GM21619 (cell line): ENCODE data around the gene SLTM.
A peak's percentile ranks its signal among the peaks of the same experiment; 100 is the strongest.
"Not testable (repeated sequence)": the region's sequence is repeated elsewhere in the genome, so short reads cannot be mapped to it uniquely, and the experiment has no call there.

Experiments used
- ATAC-seq: cut with Tn5 transposase; IDR thresholded peaks from one replicate; pipeline ENCODE4 v1.9.1; 2021; ENCODE audit not compliant: unreplicated experiment

SLTM gene

GRCh38 chr15:58929891-58930416, 3.5 kb downstream of the SLTM start:
- ATAC-seq: no peak

GRCh38 chr15:58926823-58927222, 6.7 kb downstream of the SLTM start:
- ATAC-seq: no peak

GRCh38 chr15:58924327-58924726, 9.2 kb downstream of the SLTM start:
- ATAC-seq: no peak

DNA sequence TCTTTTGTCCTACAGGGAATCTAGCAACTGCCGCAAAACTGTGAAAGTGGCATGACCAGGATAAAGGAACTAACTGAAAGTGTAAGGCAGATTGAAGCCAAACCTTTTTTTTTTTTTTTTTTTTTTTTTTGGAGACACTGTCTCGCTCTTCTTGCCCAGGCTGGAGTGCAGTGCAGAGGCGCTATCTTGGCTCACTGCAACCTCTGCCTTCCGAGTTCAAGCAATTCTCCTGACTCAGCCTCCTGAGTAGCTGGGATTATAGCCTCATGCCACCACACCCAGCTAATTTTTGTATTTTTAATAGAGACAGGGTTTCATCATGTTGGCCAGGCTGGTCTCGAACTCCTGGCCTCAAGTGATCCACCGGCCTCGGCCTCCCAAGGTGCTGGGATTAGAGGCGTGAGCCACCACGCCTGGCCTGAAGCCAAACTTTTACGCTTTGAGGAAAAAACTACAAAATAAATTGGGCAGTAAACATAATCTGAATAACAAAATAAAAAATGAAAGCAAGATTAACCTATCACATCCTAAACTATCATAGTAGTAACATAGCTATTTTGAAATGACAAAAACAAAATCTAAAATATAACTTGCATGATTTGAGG, 9.7 kb downstream of the SLTM start:
- ATAC-seq: no peak

GRCh38 chr15:58923284-58923683, 10.2 kb downstream of the SLTM start:
- no peak for ATAC-seq

GRCh38 chr15:58921267-58921790, 12.2 kb downstream of the SLTM start:
- no peak for ATAC-seq

DNA sequence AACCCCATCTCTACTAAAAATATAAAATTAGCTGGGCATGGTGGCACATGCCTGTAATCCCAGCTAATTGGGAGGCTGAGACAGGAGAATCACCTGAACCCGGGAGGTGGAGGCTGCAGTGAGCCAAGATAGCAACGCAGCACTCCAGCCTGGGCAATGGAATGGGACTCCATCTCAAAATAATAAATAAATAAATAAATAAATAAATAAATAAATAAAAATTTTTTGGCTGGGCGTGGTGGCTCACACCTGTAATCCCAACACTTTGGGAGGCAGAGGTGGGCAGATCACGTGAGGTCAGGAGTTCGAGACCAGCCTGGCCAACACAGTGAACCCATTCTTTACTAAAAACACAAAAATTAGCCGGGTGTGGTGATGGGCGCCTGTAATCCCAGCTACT, 13.0 kb downstream of the SLTM start:
- ATAC-seq: not testable (repeated sequence)

- ATAC-seq: no peak
Observed at GRCh38 chr15:58919232-58919631, 14.2 kb downstream of the SLTM start.

DNA sequence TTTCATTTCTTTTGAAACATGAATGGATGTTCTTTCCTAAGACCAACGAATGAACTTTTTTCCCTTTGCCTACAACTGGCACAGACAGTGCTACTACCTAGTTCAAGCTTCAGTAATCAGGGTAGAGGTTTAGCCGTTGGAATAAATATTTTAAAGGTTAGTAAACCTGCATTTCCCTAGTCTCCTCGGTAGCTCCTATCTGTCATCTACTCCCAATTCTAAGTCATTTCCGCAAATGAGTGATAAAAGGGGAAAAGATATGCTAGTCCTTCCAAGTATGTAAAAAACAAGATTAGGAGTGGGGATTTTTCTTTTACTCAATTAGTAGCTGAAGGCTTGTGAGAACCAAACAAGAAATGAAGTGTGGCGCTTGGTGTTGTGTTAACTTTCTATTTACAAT, 15.2 kb downstream of the SLTM start:
- ATAC-seq: no peak

DNA sequence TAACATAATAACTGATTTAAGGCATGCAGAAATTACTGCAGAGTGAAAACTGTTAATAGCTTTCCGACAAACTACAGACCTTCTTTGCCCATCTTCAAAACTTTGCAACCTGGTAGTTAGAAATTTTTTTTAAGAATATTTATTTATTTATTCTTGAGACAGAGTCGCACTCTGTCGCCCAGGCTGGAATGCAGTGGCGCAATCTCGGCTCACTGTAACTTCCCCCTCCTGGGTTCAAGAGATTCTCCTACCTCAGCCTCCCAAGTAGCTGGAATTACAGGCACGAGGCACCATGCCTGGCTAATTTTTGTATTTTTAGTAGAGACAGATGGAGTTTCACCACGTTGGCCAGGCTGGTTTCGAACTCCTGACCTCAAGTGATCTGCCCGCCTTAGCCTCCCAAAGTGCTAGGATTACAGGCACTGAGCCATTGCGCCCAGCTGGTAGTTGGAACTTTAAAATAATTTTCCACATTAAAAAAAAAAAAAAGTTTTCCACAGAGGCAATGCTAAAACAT, 15.8 kb downstream of the SLTM start:
- not testable (repeated sequence) for ATAC-seq

GRCh38 chr15:58916962-58917361, 16.5 kb downstream of the SLTM start:
- ATAC-seq: no peak

- no peak for ATAC-seq
Observed at GRCh38 chr15:58910456-58910855, 23.0 kb downstream of the SLTM start.

GRCh38 chr15:58909616-58910015, 23.9 kb downstream of the SLTM start:
- no peak for ATAC-seq

GRCh38 chr15:58908550-58909309, 24.7 kb downstream of the SLTM start:
- no peak for ATAC-seq

DNA sequence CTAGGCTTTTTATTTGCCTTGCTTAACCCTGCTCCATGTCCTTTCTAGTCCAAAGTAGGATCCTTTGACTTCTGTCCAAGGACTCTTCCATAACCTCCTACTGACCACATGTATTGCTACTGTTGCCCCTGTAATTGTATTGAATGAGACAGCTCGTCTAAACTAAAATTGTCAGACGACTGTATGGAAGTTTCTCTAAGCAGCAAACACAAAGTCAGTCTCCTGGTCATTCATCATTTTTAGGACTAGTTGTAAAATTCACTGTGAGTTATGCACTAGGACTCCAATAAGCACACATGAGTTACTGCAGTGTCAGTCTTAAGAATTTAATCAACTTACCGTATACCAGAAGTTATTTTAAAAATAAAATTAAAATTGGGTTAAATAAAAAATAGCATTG, 32.8 kb downstream of the SLTM start:
- no peak for ATAC-seq

DNA sequence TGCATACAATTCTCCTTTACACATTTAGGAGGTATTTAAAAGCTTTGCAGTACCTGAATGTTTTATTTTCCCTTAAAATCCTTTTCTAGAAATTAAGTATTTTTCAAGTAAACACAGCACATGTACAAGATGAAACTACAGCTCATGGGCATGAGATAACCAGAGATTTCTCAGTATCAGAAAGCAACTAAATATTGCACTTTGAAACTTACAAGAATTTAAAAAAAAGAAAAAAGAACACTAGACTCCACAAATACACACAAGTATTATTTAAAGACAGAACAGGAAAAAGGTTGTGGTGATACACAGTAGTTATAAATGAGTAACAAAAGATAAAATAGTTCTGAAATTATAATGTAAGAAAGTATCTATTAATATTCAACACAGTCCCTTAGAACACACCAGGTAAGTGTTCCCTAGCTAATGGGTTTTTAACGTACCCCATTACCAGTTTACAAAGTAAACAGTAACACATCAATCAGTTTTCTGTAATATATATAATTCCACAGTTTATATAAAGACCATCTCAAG, 35.3 kb downstream of the SLTM start:
- no peak for ATAC-seq

DNA sequence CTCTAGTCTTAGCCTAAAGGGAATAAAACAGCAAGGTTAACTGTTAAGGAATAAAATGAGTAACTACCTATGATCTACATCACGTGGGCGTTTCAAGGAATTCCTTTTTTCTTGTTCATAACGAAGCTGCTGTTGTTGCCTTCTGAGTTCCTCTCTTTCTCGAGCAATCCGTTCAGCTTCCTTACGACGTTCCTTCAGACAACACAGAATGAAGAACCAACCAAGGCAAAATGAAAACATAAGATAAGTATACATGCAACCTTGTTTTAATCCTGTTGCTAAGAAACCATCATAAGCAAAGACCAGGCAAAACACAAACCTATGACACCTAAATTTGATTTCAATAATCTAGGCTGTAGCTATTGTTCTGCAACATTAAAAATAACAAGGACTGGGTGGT, 44.1 kb downstream of the SLTM start:
- no peak for ATAC-seq

- no peak for ATAC-seq
Observed at GRCh38 chr15:58886921-58887320, 46.6 kb downstream of the SLTM start.

- not testable (repeated sequence) for ATAC-seq
Observed at GRCh38 chr15:58883926-58884325, 49.6 kb downstream of the SLTM start.

DNA sequence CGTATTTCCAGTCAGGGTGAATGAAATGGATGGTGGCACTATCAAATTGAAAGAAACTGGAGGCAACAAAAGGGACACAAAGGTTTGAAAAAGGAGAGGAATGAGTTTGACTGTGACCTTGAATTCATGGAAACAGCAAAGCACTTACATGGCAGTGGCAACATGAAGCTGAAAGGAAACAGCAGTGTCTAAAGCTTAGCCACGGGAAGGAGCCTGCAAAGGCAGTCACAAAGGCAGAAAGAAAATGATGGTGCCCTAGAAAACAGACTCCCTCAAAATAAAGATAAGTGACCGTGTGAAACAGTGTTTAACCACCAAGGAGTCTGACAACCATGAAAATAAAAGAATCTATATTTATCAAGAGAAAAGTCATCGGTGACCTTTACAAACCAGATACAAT, 51.2 kb downstream of the SLTM start:
- ATAC-seq: no peak

GRCh38 chr15:58880320-58880719, 53.2 kb downstream of the SLTM start:
- ATAC-seq: peak; percentile 63
